Sigmoid colon (tissue), 7 donors: ENCODE measurements around the gene UPF2. TPM values are rescaled to one million over a fixed set of nuclear protein-coding genes. Genes with fewer than 3 reads are reported as not detected.
A peak's percentile ranks its signal among the peaks of the same experiment; 100 is the strongest.

Experiments used
- DNase-seq: peaks from one replicate; pipeline ENCODE4 v3.0.0-alpha.2; 2019
- H3K27ac ChIP-seq, 4 donors: fragments of 200-600 bp; sonication (generic); one replicate each; pipeline ENCODE4 v1.5.1; 2016 to 2019; ENCODE audit warnings: mild to moderate bottlenecking in 1 of 4
- H3K27me3 ChIP-seq, 3 donors: fragments of 200-600 bp; sonication (generic); one replicate each; pipeline ENCODE4 v1.5.1; 2019; ENCODE audit warnings: mild to moderate bottlenecking in 1 of 3
- H3K36me3 ChIP-seq, 4 donors: fragments of 200-600 bp; sonication (generic); one replicate each; pipeline ENCODE4 v1.5.1; 2016 to 2019
- H3K4me1 ChIP-seq, 4 donors: fragments of 200-600 bp; sonication (generic); one replicate each; pipeline ENCODE4 v1.5.1; 2017 to 2019
- H3K4me3 ChIP-seq, 4 donors: fragments of 200-600 bp; sonication (generic); one replicate each; pipeline ENCODE4 v1.5.1; 2017 to 2019; ENCODE audit warnings: mild to moderate bottlenecking in 2 of 4, moderate library complexity in 1 of 4
- H3K9me3 ChIP-seq, 4 donors: fragments of 200-600 bp in 3 of 4; sonication (generic) in 3 of 4; one replicate each; pipeline versions ENCODE4 v1.5.1 to v1.6.1; 2013 to 2019
- EP300 ChIP-seq, 4 donors: sonication (generic); formaldehyde crosslinking; IDR thresholded peaks; one replicate each; pipeline ENCODE4 v1.6.1; 2017; ENCODE audit warnings: antibody characterized with exemption in 4 of 4
- POLR2A ChIP-seq, 2 donors: fragments of 450-650 bp; IDR thresholded peaks; one replicate each; pipeline ENCODE4 v1.6.1; 2016; ENCODE audit warnings: antibody characterized with exemption in 2 of 2, mild to moderate bottlenecking in 2 of 2, moderate library complexity in 2 of 2
- POLR2AphosphoS5 ChIP-seq, 4 donors: sonication (generic); formaldehyde crosslinking; IDR thresholded peaks; one replicate each; pipeline ENCODE4 v1.6.1; 2017; ENCODE audit warnings: antibody characterized with exemption in 4 of 4
- WGBS, 2 donors: extraction: QIAGEN DNeasy Blood & Tissue Kit; methylation state at CpG; one replicate each; pipeline ENCODE4 v1.1.7; 2013; 5-methylcytosine and 5-hydroxymethylcytosine counted together
- intact Hi-C: fragments of 100-400 bp; cut with DNase I; formaldehyde crosslinking; loops from one replicate; pipeline ENCODE4 v1.15.1; 2023
- polyA plus RNA-seq, 3 donors: library from polyadenylated mRNA; stranded (reverse); fragments of 200-250 nt; gene quantifications; one replicate each; pipeline ENCODE4 v1.2.3, GENCODE V29; 2013
- total RNA-seq, 4 donors: library from RNA; depleted of rRNA; stranded (reverse); fragments of >200 nt; gene quantifications; one replicate each; pipeline ENCODE4 v1.1.0, GENCODE V29; 2016
- TF ChIP-seq, protein P1 (sequence below), 4 experiments: fragments of 450-650 bp in 3 of 4; fragments of 200-600 bp in 1 of 4; IDR thresholded peaks; one replicate each; pipeline ENCODE4 v1.5.1; 2016 to 2019; ENCODE audit warnings: antibody characterized with exemption in 4 of 4, mild to moderate bottlenecking in 3 of 4, moderate library complexity in 2 of 4
- donor health status: healthy with polysubstance abuse.
- donor health status: Bipolar disorder and iron deficiency.
- donor health status: healthy.

Gene UPF2
- total and polyA plus RNA-seq, 7 donors = 11.4 to 36.9 (median 29.3) TPM

- Histone ChIP-seq H3K4me3 (no peak overlapping the region), H3K4me1 (no peaks in the 10 kb centered on the region), H3K9me3 (no peaks in the 10 kb centered on the region), H3K36me3 (no peaks in the 10 kb centered on the region), H3K27me3 (peaks cover 0 to 6% (median 0%) of the 10 kb centered on the region in 3 donors), H3K27ac (no peak overlapping the region)
- peak; percentile 52 for DNase-seq
- no peak for TF ChIP-seq POLR2AphosphoS5 (IDR thresholded peaks at IDR 0.05)
- no peak for TF ChIP-seq POLR2A (IDR thresholded peaks at IDR 0.05)
- no peak for TF ChIP-seq EP300 (IDR thresholded peaks at IDR 0.05)
- TF ChIP-seq, protein P1, sequence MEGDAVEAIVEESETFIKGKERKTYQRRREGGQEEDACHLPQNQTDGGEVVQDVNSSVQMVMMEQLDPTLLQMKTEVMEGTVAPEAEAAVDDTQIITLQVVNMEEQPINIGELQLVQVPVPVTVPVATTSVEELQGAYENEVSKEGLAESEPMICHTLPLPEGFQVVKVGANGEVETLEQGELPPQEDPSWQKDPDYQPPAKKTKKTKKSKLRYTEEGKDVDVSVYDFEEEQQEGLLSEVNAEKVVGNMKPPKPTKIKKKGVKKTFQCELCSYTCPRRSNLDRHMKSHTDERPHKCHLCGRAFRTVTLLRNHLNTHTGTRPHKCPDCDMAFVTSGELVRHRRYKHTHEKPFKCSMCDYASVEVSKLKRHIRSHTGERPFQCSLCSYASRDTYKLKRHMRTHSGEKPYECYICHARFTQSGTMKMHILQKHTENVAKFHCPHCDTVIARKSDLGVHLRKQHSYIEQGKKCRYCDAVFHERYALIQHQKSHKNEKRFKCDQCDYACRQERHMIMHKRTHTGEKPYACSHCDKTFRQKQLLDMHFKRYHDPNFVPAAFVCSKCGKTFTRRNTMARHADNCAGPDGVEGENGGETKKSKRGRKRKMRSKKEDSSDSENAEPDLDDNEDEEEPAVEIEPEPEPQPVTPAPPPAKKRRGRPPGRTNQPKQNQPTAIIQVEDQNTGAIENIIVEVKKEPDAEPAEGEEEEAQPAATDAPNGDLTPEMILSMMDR (IDR thresholded peaks at IDR 0.05) = no peak
- WGBS, 2 donors = 86 to 95% methylated on average over 6 of the region's 6 CpGs
- intact Hi-C loops = no loop called here
Measured at GRCh38 chr10:11901036-11901301, 141.6 kb downstream of the UPF2 start.

DNA sequence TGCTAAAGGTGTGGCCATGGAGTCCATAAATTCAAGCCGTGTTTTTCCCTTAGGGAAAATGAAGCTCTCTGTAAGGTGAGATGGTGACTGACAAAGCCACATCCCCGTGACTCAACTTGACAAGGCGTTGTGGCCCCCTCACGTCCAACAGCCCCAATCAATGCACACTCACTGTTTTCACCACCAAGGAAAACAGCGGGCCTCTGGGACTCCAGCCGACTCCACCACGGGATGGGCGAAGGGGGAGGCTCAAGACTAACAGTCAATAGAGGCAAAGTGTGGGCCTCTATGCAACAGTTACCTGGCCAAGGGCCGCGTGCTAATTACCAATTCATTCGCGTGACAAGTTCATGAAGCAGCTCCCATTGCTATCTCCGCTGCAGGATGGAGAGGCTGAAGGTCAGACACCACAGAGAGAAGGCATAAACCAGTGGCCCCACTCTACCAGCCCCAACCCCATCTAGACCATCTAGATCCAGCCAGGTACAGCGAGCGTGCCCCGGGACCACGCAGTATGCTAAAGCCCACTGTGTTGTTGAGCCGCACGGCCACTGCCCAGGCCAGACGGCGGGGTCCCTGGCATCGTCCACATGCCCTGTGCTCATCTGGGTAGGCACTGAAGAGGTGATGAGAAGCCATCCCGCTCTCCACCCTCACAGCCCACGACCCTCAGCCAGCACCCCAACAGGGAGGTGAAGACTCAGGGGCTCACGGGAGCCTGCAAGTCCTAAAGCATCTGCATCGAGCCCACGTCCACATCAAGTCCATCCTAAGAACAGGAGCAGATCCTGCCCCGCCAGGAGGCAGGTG lies 143.3 kb downstream of the UPF2 start:
- intact Hi-C loops = no loop called here
- WGBS, 2 donors = 92 to 93% methylated on average over 28 of the region's 28 CpGs

GRCh38 chr10:11898372-11899066 lies 144.1 kb downstream of the UPF2 start:
- 74 to 85% methylated on average over 20 of the region's 20 CpGs for WGBS, 2 donors
- Histone ChIP-seq H3K36me3 (no peaks in the 10 kb centered on the region), H3K27me3 (peaks cover 0 to 6% (median 0%) of the 10 kb centered on the region in 3 donors), H3K4me3 (no peak overlapping the region), H3K4me1 (no peaks in the 10 kb centered on the region), H3K9me3 (no peaks in the 10 kb centered on the region), H3K27ac (no peak overlapping the region)
- intact Hi-C loops = no loop called here
- DNase-seq = peak; percentile 42
- TF ChIP-seq POLR2A (IDR thresholded peaks at IDR 0.05) (no peak), POLR2AphosphoS5 (IDR thresholded peaks at IDR 0.05) (no peak), EP300 (IDR thresholded peaks at IDR 0.05) (no peak)
- TF ChIP-seq, protein P1 (IDR thresholded peaks at IDR 0.05) = no peak

More for the DNA sequence above, 143.3 kb downstream of the UPF2 start:
- no peaks in the 10 kb centered on the region for H3K4me1 ChIP-seq
- no peaks in the 10 kb centered on the region for H3K9me3 ChIP-seq
- DNase-seq = peak; percentile 51
- no peak overlapping the region for H3K27ac ChIP-seq
- no peaks in the 10 kb centered on the region for H3K36me3 ChIP-seq
- no peak for TF ChIP-seq POLR2A (IDR thresholded peaks at IDR 0.05)
- no peak for TF ChIP-seq POLR2AphosphoS5 (IDR thresholded peaks at IDR 0.05)
- TF ChIP-seq, protein P1 (IDR thresholded peaks at IDR 0.05) = no peak
- no peak for TF ChIP-seq EP300 (IDR thresholded peaks at IDR 0.05)
- H3K4me3 ChIP-seq = no peak overlapping the region
- peaks cover 0 to 6% (median 0%) of the 10 kb centered on the region in 3 donors for H3K27me3 ChIP-seq

DNA sequence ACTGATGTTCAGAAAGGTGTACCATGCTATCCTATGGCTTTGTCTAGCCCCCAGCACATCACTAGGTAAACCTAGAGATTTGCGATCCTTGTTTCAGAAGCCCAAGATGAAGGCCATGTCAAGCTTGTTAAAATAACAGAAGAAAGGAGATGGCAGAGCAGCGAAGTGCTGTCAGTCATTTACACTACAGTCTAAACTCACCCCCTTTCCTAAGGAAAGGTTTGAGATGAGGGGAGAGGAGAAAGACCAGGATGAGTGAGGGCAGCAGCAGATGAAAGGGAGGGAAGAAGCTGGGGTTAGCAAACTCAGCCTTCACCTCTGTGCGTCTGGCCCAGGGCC lies 144.6 kb downstream of the UPF2 start:
- DNase-seq = no peak
- Histone ChIP-seq H3K4me1 (no peaks in the 10 kb centered on the region), H3K27ac (no peak overlapping the region), H3K9me3 (no peaks in the 10 kb centered on the region), H3K4me3 (no peak overlapping the region), H3K27me3 (peaks cover 0 to 6% (median 0%) of the 10 kb centered on the region in 3 donors), H3K36me3 (no peaks in the 10 kb centered on the region)
- intact Hi-C loops = no loop called here
- 61 to 80% methylated on average over 3 of the region's 3 CpGs for WGBS, 2 donors
- TF ChIP-seq POLR2AphosphoS5 (IDR thresholded peaks at IDR 0.05) = no peak
- no peak for TF ChIP-seq EP300 (IDR thresholded peaks at IDR 0.05)
- TF ChIP-seq POLR2A (IDR thresholded peaks at IDR 0.05) = no peak
- TF ChIP-seq, protein P1 (IDR thresholded peaks at IDR 0.05) = no peak
